A673 (cell line): ENCODE data around the gene ZFPL1.

Experiments used
- EZH2 ChIP-seq: fragments of 200-600 bp; sonication (generic); IDR thresholded peaks from 2 replicates; pipeline ENCODE4 v1.6.1; 2017; ENCODE audit warnings: borderline replicate concordance, low read depth, mild to moderate bottlenecking, mixed read lengths, antibody characterized with exemption, low read length; ENCODE audit not compliant: poor library complexity, severe bottlenecking
- TF ChIP-seq, protein P1 (sequence below): fragments of 300-800, 200-600 bp; sonication (generic); conservative IDR thresholded peaks from 2 replicates; pipeline ENCODE4 v1.5.1; 2017; ENCODE audit warnings: low read depth, mild to moderate bottlenecking, antibody characterized with exemption, low read length, moderate library complexity, mixed read lengths

DNA sequence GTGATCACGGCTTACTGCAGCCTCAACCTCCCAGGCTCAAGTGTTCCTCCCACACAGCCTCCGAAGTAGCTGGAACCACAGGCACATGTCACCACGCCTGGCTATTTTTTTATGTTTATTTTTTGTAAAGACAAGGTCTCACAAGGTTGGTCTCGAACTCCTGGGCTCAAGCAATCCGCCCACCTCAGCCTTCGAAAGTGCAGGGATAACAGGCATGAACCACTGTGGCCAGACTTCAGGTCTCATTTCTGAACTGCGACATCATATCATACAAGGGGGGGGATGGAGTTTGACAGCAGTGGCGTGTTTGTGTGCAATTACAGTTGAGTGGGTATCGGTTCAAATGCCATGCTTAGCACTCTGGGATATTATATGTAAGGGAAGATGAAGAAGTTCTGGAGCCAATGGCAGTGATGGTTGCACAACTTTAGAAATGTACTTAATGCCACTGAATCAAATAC lies 32.6 kb upstream of the ZFPL1 start:
- TF ChIP-seq, protein P1, sequence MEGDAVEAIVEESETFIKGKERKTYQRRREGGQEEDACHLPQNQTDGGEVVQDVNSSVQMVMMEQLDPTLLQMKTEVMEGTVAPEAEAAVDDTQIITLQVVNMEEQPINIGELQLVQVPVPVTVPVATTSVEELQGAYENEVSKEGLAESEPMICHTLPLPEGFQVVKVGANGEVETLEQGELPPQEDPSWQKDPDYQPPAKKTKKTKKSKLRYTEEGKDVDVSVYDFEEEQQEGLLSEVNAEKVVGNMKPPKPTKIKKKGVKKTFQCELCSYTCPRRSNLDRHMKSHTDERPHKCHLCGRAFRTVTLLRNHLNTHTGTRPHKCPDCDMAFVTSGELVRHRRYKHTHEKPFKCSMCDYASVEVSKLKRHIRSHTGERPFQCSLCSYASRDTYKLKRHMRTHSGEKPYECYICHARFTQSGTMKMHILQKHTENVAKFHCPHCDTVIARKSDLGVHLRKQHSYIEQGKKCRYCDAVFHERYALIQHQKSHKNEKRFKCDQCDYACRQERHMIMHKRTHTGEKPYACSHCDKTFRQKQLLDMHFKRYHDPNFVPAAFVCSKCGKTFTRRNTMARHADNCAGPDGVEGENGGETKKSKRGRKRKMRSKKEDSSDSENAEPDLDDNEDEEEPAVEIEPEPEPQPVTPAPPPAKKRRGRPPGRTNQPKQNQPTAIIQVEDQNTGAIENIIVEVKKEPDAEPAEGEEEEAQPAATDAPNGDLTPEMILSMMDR: no peak
- TF ChIP-seq EZH2: no peak
